ENCODE measurements around the gene PCDH15. TPM values are rescaled to one million over a fixed set of nuclear protein-coding genes. Genes with fewer than 3 reads are reported as not detected.

PCDH15 gene
- total RNA-seq, 2 experiments from 2014 or later, result not detected

- Mint-ChIP-seq H3K27ac (no peak overlapping the region), H3K36me3 (ENCODE audit: low read depth) (no peaks in the 10 kb centered on the region), H3K4me3 (no peak overlapping the region), H3K4me1 (no peaks in the 10 kb centered on the region), H3K27me3 (no peaks in the 10 kb centered on the region), H3K9me3 (peaks cover 4% of the 10 kb centered on the region)
- ChIA-PET CTCF (no interaction called here), POLR2A (no interaction called here)
- no peak for DNase-seq
Observed at GRCh38 chr10:54368984-54369383, 432.0 kb downstream of the PCDH15 start.

DNA sequence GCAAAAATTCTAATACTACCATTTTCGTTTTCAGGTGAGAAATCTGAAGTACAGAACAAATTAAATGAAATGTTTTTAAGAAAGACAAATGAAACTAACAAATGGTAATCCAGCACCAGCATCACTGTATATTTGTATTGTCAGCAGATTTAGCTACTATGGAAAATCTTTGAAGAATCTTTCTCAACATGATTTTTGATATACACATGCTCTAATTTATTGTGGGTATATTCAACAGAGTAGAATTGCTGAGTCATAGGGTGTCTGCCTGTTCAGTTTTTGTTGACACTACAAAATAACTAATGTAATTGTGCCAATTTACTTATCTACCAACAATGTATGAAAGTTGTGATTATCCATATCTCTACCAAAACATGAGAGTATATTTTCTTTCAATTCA lies 437.6 kb downstream of the PCDH15 start:
- no peak overlapping the region for H3K4me3 Mint-ChIP-seq
- H3K4me1 Mint-ChIP-seq, result no peaks in the 10 kb centered on the region
- H3K36me3 Mint-ChIP-seq (ENCODE audit: low read depth), result no peaks in the 10 kb centered on the region
- H3K27me3 Mint-ChIP-seq, result no peaks in the 10 kb centered on the region
- ChIA-PET POLR2A (no interaction called here), CTCF (no interaction called here)
- DNase-seq, result no peak
- H3K9me3 Mint-ChIP-seq, result peaks cover 8% of the 10 kb centered on the region
- no peak overlapping the region for H3K27ac Mint-ChIP-seq

DNA sequence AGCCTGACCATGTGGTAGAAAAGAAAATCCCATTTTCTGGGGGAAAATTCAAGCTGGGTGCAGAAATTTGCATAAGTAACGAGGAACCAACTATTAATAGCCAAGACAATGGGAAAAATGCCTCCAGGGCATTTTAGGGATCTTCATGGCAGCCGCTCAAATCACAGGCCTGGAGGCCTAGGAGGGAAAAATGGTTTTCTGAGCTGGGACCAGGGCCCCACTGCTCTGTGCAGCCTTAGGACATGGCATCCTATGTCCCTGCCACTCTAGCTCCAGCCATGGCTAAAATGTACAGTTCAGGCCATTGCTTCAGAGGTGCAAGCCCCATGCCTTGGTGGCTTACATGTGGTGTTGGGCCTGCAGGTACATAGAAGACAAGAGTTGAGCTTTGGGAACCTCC lies 459.0 kb downstream of the PCDH15 start:
- no peak for DNase-seq
- CTCF ChIA-PET, result no interaction called here

DNA sequence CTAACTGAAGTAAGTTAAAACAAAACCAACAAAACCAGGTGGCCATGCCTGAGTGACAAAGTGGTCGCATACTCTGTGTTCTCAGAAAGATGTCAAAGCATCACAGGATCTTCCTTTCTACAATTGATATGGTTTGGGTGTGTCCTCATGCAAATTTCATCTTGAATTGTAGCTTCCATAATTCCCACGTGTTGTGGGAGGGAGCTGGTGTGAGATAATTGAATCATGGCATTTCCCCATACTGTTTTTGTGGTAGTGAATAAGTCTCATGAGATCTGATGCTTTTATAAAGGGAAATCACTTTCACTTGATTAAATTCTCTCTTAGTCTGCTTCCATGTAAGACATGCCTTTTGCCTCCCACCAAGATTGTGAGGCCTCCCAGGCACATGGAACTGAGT lies 465.7 kb downstream of the PCDH15 start:
- Mint-ChIP-seq H3K36me3 (ENCODE audit: low read depth) (no peaks in the 10 kb centered on the region), H3K27ac (no peak overlapping the region), H3K4me1 (no peaks in the 10 kb centered on the region), H3K4me3 (no peak overlapping the region), H3K27me3 (no peaks in the 10 kb centered on the region), H3K9me3 (peaks cover 17% of the 10 kb centered on the region)
- ChIA-PET POLR2A (no interaction called here), CTCF (no interaction called here)
- no peak for DNase-seq

More for the DNA sequence above, 459.0 kb downstream of the PCDH15 start:
- H3K36me3 Mint-ChIP-seq (ENCODE audit: low read depth), result no peaks in the 10 kb centered on the region
- H3K9me3 Mint-ChIP-seq, result peaks cover 27% of the 10 kb centered on the region
- no peak overlapping the region for H3K4me3 Mint-ChIP-seq
- POLR2A ChIA-PET, result no interaction called here
- no peaks in the 10 kb centered on the region for H3K4me1 Mint-ChIP-seq
- H3K27ac Mint-ChIP-seq, result no peak overlapping the region
- no peaks in the 10 kb centered on the region for H3K27me3 Mint-ChIP-seq

DNA sequence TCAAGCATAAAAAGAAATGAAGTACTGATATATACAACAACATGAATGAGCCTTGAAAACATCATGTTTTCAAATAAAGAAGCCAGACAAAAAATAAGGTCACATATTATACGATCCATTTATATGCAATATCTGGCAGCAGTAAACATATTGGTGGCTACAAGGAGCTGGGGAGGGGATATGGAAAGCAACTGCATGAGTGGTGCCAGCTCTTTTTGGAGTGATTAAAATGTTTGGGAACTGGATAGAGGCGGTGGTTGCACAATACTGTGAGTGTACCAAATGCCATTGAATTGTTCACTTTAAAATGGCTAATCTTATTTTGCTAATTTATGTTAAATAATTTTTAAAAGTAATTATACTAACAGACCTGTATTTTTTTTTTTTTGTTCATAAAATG lies 481.7 kb downstream of the PCDH15 start:
- POLR2A ChIA-PET, result no interaction called here
- no peaks in the 10 kb centered on the region for H3K4me1 Mint-ChIP-seq
- no peak overlapping the region for H3K4me3 Mint-ChIP-seq
- no peak overlapping the region for H3K27ac Mint-ChIP-seq
- no peak for DNase-seq
- H3K27me3 Mint-ChIP-seq, result no peaks in the 10 kb centered on the region
- CTCF ChIA-PET, result no interaction called here
- no peaks in the 10 kb centered on the region for H3K36me3 Mint-ChIP-seq (ENCODE audit: low read depth)
- H3K9me3 Mint-ChIP-seq, result peaks cover 17% of the 10 kb centered on the region

DNA sequence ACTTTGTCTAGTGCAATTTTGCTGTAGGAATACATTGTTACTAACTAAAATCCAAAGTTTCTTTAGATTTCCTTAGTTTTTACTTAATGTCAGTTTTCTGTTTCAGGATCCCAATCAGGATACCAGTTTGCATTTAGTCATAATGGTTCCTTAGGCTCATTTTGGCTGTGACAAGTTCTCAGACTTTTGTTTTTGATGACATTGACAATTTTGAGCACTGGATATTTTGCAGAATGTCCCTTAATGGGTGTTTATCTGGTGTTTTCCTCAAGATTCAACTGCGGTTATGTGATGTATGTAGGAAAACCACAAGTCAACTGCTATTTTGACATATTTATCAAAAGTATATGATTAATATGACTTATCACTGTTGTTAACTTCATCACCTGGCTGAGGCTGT lies 482.6 kb downstream of the PCDH15 start:
- Mint-ChIP-seq H3K4me1 (no peaks in the 10 kb centered on the region), H3K27ac (no peak overlapping the region), H3K9me3 (peaks cover 12% of the 10 kb centered on the region), H3K4me3 (no peak overlapping the region), H3K36me3 (ENCODE audit: low read depth) (no peaks in the 10 kb centered on the region), H3K27me3 (no peaks in the 10 kb centered on the region)
- POLR2A ChIA-PET, result no interaction called here
- CTCF ChIA-PET, result no interaction called here
- DNase-seq, result no peak

- H3K27me3 Mint-ChIP-seq, result no peaks in the 10 kb centered on the region
- ChIA-PET CTCF (no interaction called here), POLR2A (no interaction called here)
- H3K36me3 Mint-ChIP-seq (ENCODE audit: low read depth), result no peaks in the 10 kb centered on the region
- H3K9me3 Mint-ChIP-seq, result peaks cover 19% of the 10 kb centered on the region
- no peak overlapping the region for H3K4me3 Mint-ChIP-seq
- H3K27ac Mint-ChIP-seq, result no peak overlapping the region
- H3K4me1 Mint-ChIP-seq, result no peaks in the 10 kb centered on the region
- no peak for DNase-seq
Observed at GRCh38 chr10:54314430-54314829, 486.6 kb downstream of the PCDH15 start.

DNA sequence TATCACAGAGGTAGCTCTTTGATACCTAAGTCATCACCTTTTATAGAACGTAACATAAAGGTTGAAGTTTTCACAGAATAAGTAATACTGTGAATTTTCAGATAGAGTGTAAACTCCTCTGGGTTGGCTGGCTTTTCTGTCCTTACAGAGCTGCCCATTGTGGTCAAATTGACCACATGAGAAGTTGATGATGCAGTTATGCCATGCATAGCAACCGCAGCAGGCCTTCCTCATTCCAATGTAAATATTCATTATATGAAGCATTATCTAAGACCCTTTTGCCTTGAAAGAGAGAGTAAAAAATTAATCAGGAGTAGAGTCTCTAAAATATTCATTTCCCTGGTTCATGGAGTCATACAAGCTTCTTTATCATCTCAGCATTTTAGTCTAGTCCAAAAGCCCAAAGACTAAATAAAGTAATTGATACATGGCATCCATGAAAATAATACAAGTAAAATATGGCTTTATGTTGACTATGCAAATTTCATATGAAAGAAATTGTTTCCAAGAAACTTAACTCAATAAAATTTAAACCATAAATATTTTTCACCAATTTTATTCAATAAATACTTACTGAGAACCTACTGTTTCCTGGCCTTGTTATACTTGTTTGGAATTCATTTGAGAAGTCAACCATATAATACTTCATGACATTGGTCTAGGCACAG lies 516.4 kb downstream of the PCDH15 start:
- no peak overlapping the region for H3K4me3 Mint-ChIP-seq
- H3K27ac Mint-ChIP-seq, result no peak overlapping the region
- no peak for DNase-seq
- POLR2A ChIA-PET, result no interaction called here
- no peaks in the 10 kb centered on the region for H3K4me1 Mint-ChIP-seq
- CTCF ChIA-PET, result no interaction called here
- no peaks in the 10 kb centered on the region for H3K36me3 Mint-ChIP-seq (ENCODE audit: low read depth)
- H3K27me3 Mint-ChIP-seq, result no peaks in the 10 kb centered on the region
- H3K9me3 Mint-ChIP-seq, result peaks cover 9% of the 10 kb centered on the region

- CTCF ChIA-PET, result no interaction called here
- no peak overlapping the region for H3K27ac Mint-ChIP-seq
- no peaks in the 10 kb centered on the region for H3K27me3 Mint-ChIP-seq
Observed at GRCh38 chr10:54282012-54282411, 519.0 kb downstream of the PCDH15 start.

GRCh38 chr10:54266395-54266794 lies 534.6 kb downstream of the PCDH15 start:
- POLR2A ChIA-PET, result no interaction called here
- no peak for DNase-seq
- CTCF ChIA-PET, result no interaction called here
- H3K4me3 Mint-ChIP-seq, result no peak overlapping the region
- peaks cover 15% of the 10 kb centered on the region for H3K9me3 Mint-ChIP-seq
- no peaks in the 10 kb centered on the region for H3K27me3 Mint-ChIP-seq
- no peak overlapping the region for H3K27ac Mint-ChIP-seq
- no peaks in the 10 kb centered on the region for H3K36me3 Mint-ChIP-seq (ENCODE audit: low read depth)
- H3K4me1 Mint-ChIP-seq, result no peaks in the 10 kb centered on the region

More at GRCh38 chr10:54282012-54282411, 519.0 kb downstream of the PCDH15 start:
- H3K9me3 Mint-ChIP-seq, result peaks cover 6% of the 10 kb centered on the region
- no peak for DNase-seq
- H3K4me3 Mint-ChIP-seq, result no peak overlapping the region
- no peaks in the 10 kb centered on the region for H3K4me1 Mint-ChIP-seq
- POLR2A ChIA-PET, result no interaction called here
- H3K36me3 Mint-ChIP-seq (ENCODE audit: low read depth), result no peaks in the 10 kb centered on the region

DNA sequence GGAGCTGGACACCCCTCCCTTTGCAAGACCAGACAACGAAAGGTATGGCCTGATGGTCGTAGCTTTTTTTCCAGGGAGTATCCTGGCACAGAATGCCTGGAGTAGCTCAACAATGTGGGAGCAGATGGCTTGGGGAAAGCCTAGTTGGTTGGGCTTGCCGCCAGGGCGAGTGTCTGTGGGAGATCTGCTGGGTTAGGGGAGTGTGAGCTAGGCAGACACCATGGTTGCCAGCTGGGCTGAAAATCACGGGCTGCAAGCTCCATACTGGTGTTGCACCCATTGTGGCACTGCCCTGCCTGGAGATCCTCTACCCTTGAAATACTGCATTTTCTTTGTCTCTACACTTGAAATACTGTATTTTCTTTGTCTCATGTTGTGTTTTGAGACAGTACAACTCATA lies 538.3 kb downstream of the PCDH15 start:
- Mint-ChIP-seq H3K4me1 (no peaks in the 10 kb centered on the region), H3K27ac (no peak overlapping the region), H3K9me3 (peaks cover 12% of the 10 kb centered on the region), H3K36me3 (ENCODE audit: low read depth) (no peaks in the 10 kb centered on the region), H3K4me3 (no peak overlapping the region), H3K27me3 (no peaks in the 10 kb centered on the region)
- ChIA-PET CTCF (no interaction called here), POLR2A (no interaction called here)
- no peak for DNase-seq

GRCh38 chr10:54259104-54259503 lies 541.9 kb downstream of the PCDH15 start:
- Mint-ChIP-seq H3K4me3 (no peak overlapping the region), H3K36me3 (ENCODE audit: low read depth) (no peaks in the 10 kb centered on the region), H3K4me1 (no peaks in the 10 kb centered on the region), H3K27me3 (no peaks in the 10 kb centered on the region), H3K9me3 (peaks cover 5% of the 10 kb centered on the region), H3K27ac (no peak overlapping the region)
- POLR2A ChIA-PET, result no interaction called here
- CTCF ChIA-PET, result no interaction called here
- no peak for DNase-seq

DNA sequence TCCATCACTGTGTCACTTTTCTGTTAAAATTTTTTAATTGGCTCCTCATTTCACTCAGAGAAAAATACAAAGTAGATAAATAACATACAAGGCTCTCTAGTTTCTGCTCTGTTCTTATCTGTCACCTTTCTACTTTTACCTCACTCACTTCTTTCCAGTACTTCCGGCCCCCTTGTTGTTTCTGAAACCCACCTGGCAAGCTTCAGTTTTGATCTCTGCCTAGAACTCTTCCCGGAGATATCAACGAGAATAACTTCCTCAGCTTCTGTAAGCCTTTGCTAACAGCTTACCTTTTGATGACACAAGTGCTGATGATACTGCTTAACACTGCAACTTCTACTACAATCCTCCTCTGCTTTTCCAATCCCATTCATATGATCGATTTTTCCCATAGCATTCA lies 566.2 kb downstream of the PCDH15 start:
- ChIA-PET POLR2A (no interaction called here), CTCF (no interaction called here)
- H3K27me3 Mint-ChIP-seq, result no peaks in the 10 kb centered on the region
- no peaks in the 10 kb centered on the region for H3K4me1 Mint-ChIP-seq
- DNase-seq, result no peak
- H3K27ac Mint-ChIP-seq, result no peak overlapping the region
- H3K9me3 Mint-ChIP-seq, result peaks cover 8% of the 10 kb centered on the region
- no peak overlapping the region for H3K4me3 Mint-ChIP-seq
- no peaks in the 10 kb centered on the region for H3K36me3 Mint-ChIP-seq (ENCODE audit: low read depth)

- Mint-ChIP-seq H3K9me3 (peaks cover 12% of the 10 kb centered on the region), H3K36me3 (ENCODE audit: low read depth) (no peaks in the 10 kb centered on the region), H3K27ac (no peak overlapping the region), H3K4me1 (no peaks in the 10 kb centered on the region), H3K27me3 (no peaks in the 10 kb centered on the region), H3K4me3 (no peak overlapping the region)
- POLR2A ChIA-PET, result no interaction called here
- CTCF ChIA-PET, result no interaction called here
- DNase-seq, result no peak
Observed at GRCh38 chr10:54203401-54203800, 597.6 kb downstream of the PCDH15 start.

- Mint-ChIP-seq H3K4me1 (no peaks in the 10 kb centered on the region), H3K27ac (no peak overlapping the region), H3K36me3 (ENCODE audit: low read depth) (no peaks in the 10 kb centered on the region), H3K9me3 (peaks cover 10% of the 10 kb centered on the region), H3K27me3 (no peaks in the 10 kb centered on the region), H3K4me3 (no peak overlapping the region)
- POLR2A ChIA-PET, result no interaction called here
- CTCF ChIA-PET, result no interaction called here
- no peak for DNase-seq
Observed at GRCh38 chr10:54198051-54198450, 603.0 kb downstream of the PCDH15 start.

Measured in activated CD4-positive, alpha-beta memory T cell treated with anti-CD3 and anti-CD28 coated beads, Interleukin-2, amount 10 ng/mL, durations not matched to agents 7 days and 5 days (primary cell).